CD8-positive, alpha-beta memory T cell (primary cell): ENCODE data around the gene SLC17A8. TPM values are rescaled to one million over a fixed set of nuclear protein-coding genes. Genes with fewer than 3 reads are reported as not detected.

Experiments used
- CTCF ChIA-PET: fragments of 350-600 bp; sonication (Branson Sonifier 250); formaldehyde crosslinking; loops from one replicate; lab custom pipeline; 2021; ENCODE audit warnings: antibody characterized with exemption; lab: Charles Lee
- POLR2A ChIA-PET: fragments of 350-600 bp; sonication (Branson Sonifier 250); formaldehyde crosslinking; loops from one replicate; lab custom pipeline; 2021; ENCODE audit warnings: antibody characterized with exemption; lab: Charles Lee
- DNase-seq, 5 donors: peaks; one replicate each; pipeline versions ENCODE4 v3.0.0 to v3.0.0-alpha.2; 2020 to 2022; ENCODE audit warnings: mixed read lengths in 1 of 5
- H3K27ac ChIP-seq: one replicate; pipeline ENCODE4 v1.7.0; 2013; ENCODE audit warnings: low read depth, mild to moderate bottlenecking, low read length, moderate library complexity
- H3K27me3 ChIP-seq: 2 replicates; pipeline ENCODE4 v1.7.0; 2013; ENCODE audit warnings: low read length, mild to moderate bottlenecking; ENCODE audit not compliant: insufficient read depth, poor library complexity, severe bottlenecking
- H3K36me3 ChIP-seq: 2 replicates; pipeline ENCODE4 v1.7.0; 2013; ENCODE audit warnings: mild to moderate bottlenecking, low read length, moderate library complexity; ENCODE audit not compliant: insufficient read depth
- H3K4me1 ChIP-seq: 2 replicates; pipeline ENCODE4 v1.7.0; 2013; ENCODE audit warnings: mild to moderate bottlenecking, low read length, moderate library complexity; ENCODE audit not compliant: insufficient read depth
- H3K4me3 ChIP-seq: 2 replicates; pipeline ENCODE4 v1.7.0; 2013; ENCODE audit warnings: mild to moderate bottlenecking, low read length
- H3K9me3 ChIP-seq: 2 replicates; pipeline ENCODE4 v1.7.0; 2013; ENCODE audit warnings: mild to moderate bottlenecking, low read length
- H3K27ac Mint-ChIP-seq, 8 donors: one replicate each; pipeline ENCODE4 v1.8.0; 2020 to 2021; ENCODE audit warnings: mixed read lengths in 8 of 8, mild to moderate bottlenecking in 6 of 8, inconsistent platforms in 3 of 8, moderate library complexity in 3 of 8
- H3K27me3 Mint-ChIP-seq, 2 donors: one replicate each; pipeline ENCODE4 v1.8.0; 2020 to 2021; ENCODE audit warnings: mixed read lengths in 2 of 2, mild to moderate bottlenecking in 1 of 2, moderate library complexity in 1 of 2
- H3K36me3 Mint-ChIP-seq, 3 donors: one replicate each; pipeline ENCODE4 v1.8.0; 2020 to 2021; ENCODE audit warnings: mixed read lengths in 3 of 3, inconsistent platforms in 1 of 3, mild to moderate bottlenecking in 1 of 3
- H3K4me1 Mint-ChIP-seq, 3 donors: one replicate each; pipeline ENCODE4 v1.8.0; 2020 to 2021; ENCODE audit warnings: mixed read lengths in 3 of 3, inconsistent platforms in 1 of 3, mild to moderate bottlenecking in 1 of 3
- H3K4me3 Mint-ChIP-seq, 7 donors: one replicate each; pipeline ENCODE4 v1.8.0; 2020 to 2021; ENCODE audit warnings: mixed read lengths in 7 of 7, mild to moderate bottlenecking in 6 of 7, moderate library complexity in 4 of 7, inconsistent platforms in 2 of 7
- H3K9me3 Mint-ChIP-seq, 5 donors: one replicate each; pipeline ENCODE4 v1.8.0; 2020 to 2022; ENCODE audit warnings: mixed read lengths in 5 of 5, mild to moderate bottlenecking in 3 of 5, moderate library complexity in 2 of 5, inconsistent platforms in 1 of 5
- polyA plus RNA-seq: library from polyadenylated mRNA; unstranded; fragments of 300-500 nt; fragmentation: Illumina TruSeq; gene quantifications from one replicate; pipeline ENCODE4 v1.2.3, GENCODE V29; 2021
- total RNA-seq, 2 experiments: library from RNA; stranded (reverse); gene quantifications; one replicate each; pipeline ENCODE4 v1.2.3, GENCODE V29; 2021

Gene SLC17A8
- total and polyA plus RNA-seq, 3 experiments from 2014 or later = not detected

DNA sequence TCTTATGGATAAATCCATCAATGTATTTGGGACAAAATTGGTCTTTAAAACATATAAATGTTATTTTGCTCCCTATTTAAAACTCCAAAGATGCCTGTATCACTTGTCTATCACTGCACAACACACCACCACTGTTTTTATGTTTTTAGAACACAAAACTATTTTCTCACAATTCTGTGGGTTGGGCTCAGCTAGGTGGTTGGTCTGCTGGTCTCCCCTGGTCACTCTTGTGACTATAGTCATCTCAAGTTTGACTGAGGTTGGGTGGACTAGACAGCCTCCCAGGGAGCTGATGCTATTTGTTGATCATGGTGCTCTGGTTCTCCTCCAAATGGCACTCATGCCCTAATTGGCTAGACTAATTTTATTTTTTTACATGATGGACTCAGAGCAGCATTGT, 77.3 kb downstream of the SLC17A8 start:
- Histone ChIP-seq H3K27ac (no peak overlapping the region), H3K36me3 (no peaks in the 10 kb centered on the region), H3K4me3 (no peak overlapping the region), H3K27me3 (no peaks in the 10 kb centered on the region), H3K4me1 (no peaks in the 10 kb centered on the region), H3K9me3 (no peaks in the 10 kb centered on the region)
- H3K4me1 Mint-ChIP-seq = no peaks in the 10 kb centered on the region
- H3K27ac Mint-ChIP-seq = no peak overlapping the region
- no peak for DNase-seq
- ChIA-PET POLR2A (no interaction called here), CTCF (no interaction called here)
- H3K36me3 Mint-ChIP-seq = no peaks in the 10 kb centered on the region
- peaks cover 0 to 3% (median 0%) of the 10 kb centered on the region in 5 donors for H3K9me3 Mint-ChIP-seq
- no peak overlapping the region for H3K4me3 Mint-ChIP-seq
- peaks cover 0 to 4% of the 10 kb centered on the region in 2 donors for H3K27me3 Mint-ChIP-seq

DNA sequence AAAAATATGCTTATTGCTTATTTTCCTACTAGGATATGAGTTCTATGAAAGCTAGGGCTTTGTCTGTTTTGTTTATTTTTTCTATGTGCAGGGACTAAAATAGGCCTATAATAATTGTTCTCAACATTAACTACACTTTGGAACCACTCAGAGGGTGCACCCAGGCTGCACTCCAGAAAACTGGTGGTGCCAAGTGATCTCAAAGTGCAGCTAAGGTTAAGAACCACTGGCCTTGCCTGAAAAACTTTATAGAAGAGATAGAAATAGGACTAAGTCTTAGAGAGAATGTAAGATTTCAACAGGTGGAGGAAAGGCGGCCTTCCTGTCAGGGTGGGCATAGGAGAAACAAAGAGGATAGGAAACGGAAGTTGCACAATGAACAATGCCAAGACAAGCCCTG, 79.1 kb downstream of the SLC17A8 start:
- DNase-seq = no peak
- H3K4me3 ChIP-seq = no peak overlapping the region
- ChIA-PET CTCF (interaction anchor here (0.7 kb wide), 1 partner anchor 393 kb away, joined by 3 read pairs; no protein-coding TSS in a partner anchor), POLR2A (no interaction called here)
- Mint-ChIP-seq H3K4me3 (no peak overlapping the region), H3K9me3 (peaks cover 0 to 2% (median 0%) of the 10 kb centered on the region in 5 donors), H3K27ac (no peak overlapping the region), H3K4me1 (no peaks in the 10 kb centered on the region), H3K36me3 (no peaks in the 10 kb centered on the region), H3K27me3 (peaks cover 0 to 2% of the 10 kb centered on the region in 2 donors)
- no peaks in the 10 kb centered on the region for H3K4me1 ChIP-seq
- H3K27me3 ChIP-seq = no peaks in the 10 kb centered on the region
- H3K9me3 ChIP-seq = no peaks in the 10 kb centered on the region
- H3K36me3 ChIP-seq = no peaks in the 10 kb centered on the region
- no peak overlapping the region for H3K27ac ChIP-seq

DNA sequence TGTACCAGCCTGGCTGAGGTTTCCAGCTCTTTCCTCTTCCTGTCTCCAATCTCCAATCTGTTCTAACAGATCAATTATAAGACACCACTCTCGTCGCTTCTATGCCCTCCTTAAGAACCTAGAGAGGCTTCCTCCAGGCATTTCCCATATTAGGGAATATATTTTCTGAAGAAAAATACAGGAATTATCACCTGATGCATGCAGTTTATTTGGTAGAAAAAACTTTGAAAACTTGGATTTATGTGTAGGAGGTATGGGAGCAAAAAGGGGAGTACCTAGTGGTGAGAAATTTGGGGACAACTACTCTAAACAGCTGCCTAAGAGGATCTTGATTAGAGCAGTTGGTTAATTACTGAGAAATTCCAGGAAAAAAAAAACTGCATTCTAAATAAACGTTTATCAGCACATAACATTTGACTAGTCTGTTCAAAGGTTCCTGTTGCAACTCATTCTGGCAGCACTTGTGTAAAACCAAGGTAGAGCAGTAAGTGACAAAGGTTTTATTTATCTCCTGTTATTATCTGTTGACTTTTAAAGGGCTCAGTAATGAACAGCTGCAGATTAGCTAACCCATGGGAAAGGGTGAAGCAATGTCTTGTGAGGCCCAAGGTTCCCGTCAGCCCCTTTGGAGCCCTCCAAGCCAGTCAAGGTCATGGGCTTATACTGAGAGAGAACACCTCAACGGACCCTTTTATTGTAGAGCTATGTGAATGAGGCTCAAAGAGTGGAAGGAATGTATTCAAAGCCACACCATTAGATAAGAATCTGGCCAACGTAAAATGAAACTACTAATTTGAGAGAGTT, 80.4 kb downstream of the SLC17A8 start:
- H3K36me3 Mint-ChIP-seq = no peaks in the 10 kb centered on the region
- no peaks in the 10 kb centered on the region for H3K4me1 Mint-ChIP-seq
- H3K36me3 ChIP-seq = no peaks in the 10 kb centered on the region
- H3K9me3 ChIP-seq = no peaks in the 10 kb centered on the region
- H3K27ac ChIP-seq = no peak overlapping the region
- POLR2A ChIA-PET = no interaction called here
- no peak overlapping the region for H3K27ac Mint-ChIP-seq
- H3K9me3 Mint-ChIP-seq = peaks cover 0 to 2% (median 0%) of the 10 kb centered on the region in 5 donors
- CTCF ChIA-PET = no interaction called here
- no peak overlapping the region for H3K4me3 ChIP-seq
- peaks cover 0 to 4% of the 10 kb centered on the region in 2 donors for H3K27me3 Mint-ChIP-seq
- H3K27me3 ChIP-seq = no peaks in the 10 kb centered on the region
- no peak for DNase-seq
- no peaks in the 10 kb centered on the region for H3K4me1 ChIP-seq
- H3K4me3 Mint-ChIP-seq = no peak overlapping the region

DNA sequence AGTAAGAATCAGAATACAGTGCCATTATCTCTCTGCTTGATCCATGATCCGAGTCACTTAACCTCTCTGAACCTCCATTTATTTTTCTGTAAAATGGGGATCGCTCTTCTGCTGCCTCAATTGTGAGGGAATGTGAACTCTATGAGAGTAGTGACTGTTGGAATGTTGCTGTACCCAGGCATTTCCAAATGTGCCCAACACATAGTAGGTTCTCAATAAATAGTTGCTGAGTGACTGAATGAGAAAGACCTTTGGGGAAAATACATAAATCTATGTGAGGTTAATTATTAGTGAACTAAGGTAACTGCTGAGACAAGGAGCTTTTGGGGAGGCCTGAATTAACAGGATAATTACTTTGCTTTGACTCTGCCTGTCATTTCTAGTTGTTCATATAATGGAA, 82.9 kb downstream of the SLC17A8 start:
- POLR2A ChIA-PET = no interaction called here
- H3K36me3 ChIP-seq = no peaks in the 10 kb centered on the region
- peaks cover 0 to 2% (median 0%) of the 10 kb centered on the region in 5 donors for H3K9me3 Mint-ChIP-seq
- CTCF ChIA-PET = no interaction called here
- no peaks in the 10 kb centered on the region for H3K9me3 ChIP-seq
- H3K27ac Mint-ChIP-seq = no peak overlapping the region
- no peak for DNase-seq
- no peak overlapping the region for H3K27ac ChIP-seq
- H3K36me3 Mint-ChIP-seq = no peaks in the 10 kb centered on the region
- peaks cover 0 to 6% of the 10 kb centered on the region in 2 donors for H3K27me3 Mint-ChIP-seq
- no peak overlapping the region for H3K4me3 ChIP-seq
- H3K4me1 Mint-ChIP-seq = no peaks in the 10 kb centered on the region
- H3K27me3 ChIP-seq = no peaks in the 10 kb centered on the region
- no peak overlapping the region for H3K4me3 Mint-ChIP-seq
- H3K4me1 ChIP-seq = no peaks in the 10 kb centered on the region

DNA sequence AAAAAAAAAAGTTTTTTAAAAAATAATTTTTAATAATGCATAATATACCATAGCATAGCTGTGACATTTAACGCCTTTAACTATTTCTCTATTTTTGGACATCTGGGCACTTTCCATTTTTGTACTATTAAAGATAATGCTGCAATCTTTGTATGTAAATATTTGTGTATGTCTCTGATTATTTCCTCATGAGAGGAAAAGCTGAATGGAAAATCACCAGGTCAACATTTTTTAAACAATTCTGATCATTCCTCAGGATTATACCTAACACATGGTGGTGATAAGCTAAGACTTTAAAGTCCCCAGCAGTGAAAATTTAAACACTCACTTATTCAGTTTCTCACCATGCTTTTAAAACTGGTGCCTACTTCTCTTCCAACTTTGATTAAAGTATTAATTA, 85.5 kb downstream of the SLC17A8 start:
- CTCF ChIA-PET = no interaction called here
- Mint-ChIP-seq H3K27ac (no peak overlapping the region), H3K4me1 (no peaks in the 10 kb centered on the region), H3K27me3 (peaks cover 13 to 14% of the 10 kb centered on the region in 2 donors), H3K9me3 (peaks cover 0 to 6% (median 0%) of the 10 kb centered on the region in 5 donors), H3K36me3 (no peaks in the 10 kb centered on the region), H3K4me3 (no peak overlapping the region)
- peaks cover 3% of the 10 kb centered on the region for H3K27me3 ChIP-seq
- no peaks in the 10 kb centered on the region for H3K9me3 ChIP-seq
- H3K27ac ChIP-seq = no peak overlapping the region
- no peaks in the 10 kb centered on the region for H3K4me1 ChIP-seq
- POLR2A ChIA-PET = no interaction called here
- H3K36me3 ChIP-seq = no peaks in the 10 kb centered on the region
- DNase-seq = no peak
- H3K4me3 ChIP-seq = no peak overlapping the region

DNA sequence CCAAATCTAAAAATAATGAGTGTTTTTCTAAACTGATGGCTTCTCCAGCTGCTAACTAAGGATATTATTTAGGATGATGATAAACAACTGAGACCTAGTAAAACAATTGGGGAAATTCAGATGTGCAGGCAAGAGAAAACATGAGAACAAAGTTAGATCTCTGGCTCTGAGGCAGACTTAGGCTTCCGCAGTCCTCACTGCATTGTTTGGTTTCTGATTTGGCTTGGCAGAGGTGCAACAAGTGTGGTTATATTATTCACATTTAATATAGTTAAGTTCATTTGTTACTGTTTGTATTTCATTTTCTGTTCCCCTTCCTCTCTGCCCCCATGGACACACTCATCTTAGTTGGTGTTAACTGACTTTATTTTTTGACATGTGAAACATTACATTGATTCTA, 86.6 kb downstream of the SLC17A8 start:
- Histone ChIP-seq H3K4me1 (no peaks in the 10 kb centered on the region), H3K27me3 (peaks cover 3% of the 10 kb centered on the region), H3K36me3 (no peaks in the 10 kb centered on the region), H3K9me3 (no peaks in the 10 kb centered on the region), H3K27ac (no peak overlapping the region), H3K4me3 (no peak overlapping the region)
- no peak overlapping the region for H3K4me3 Mint-ChIP-seq
- DNase-seq = no peak
- H3K27me3 Mint-ChIP-seq = peaks cover 14 to 17% of the 10 kb centered on the region in 2 donors
- no peaks in the 10 kb centered on the region for H3K4me1 Mint-ChIP-seq
- peaks cover 0 to 6% (median 0%) of the 10 kb centered on the region in 5 donors for H3K9me3 Mint-ChIP-seq
- H3K36me3 Mint-ChIP-seq = no peaks in the 10 kb centered on the region
- POLR2A ChIA-PET = no interaction called here
- no peak overlapping the region for H3K27ac Mint-ChIP-seq
- CTCF ChIA-PET = no interaction called here

DNA sequence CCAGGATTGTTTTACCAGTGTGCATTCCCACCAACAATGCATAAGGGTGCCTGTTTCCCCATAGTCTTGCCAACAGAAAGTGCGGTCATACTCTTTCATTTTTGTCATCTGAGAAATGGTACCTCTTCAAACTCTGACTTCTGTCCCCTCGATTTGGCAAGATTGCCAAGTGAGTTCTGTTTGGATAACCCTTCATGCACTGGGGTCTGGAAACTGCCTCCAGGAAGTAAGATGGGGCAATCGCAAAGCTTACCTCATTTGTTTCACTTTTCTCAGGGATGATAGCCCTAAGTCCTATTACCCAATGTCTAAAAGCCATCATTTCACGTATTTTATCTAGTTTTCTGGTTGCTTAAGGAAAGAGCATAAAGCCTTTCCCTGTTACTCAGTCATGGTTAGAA, 88.2 kb downstream of the SLC17A8 start:
- POLR2A ChIA-PET = no interaction called here
- Mint-ChIP-seq H3K4me1 (no peaks in the 10 kb centered on the region), H3K4me3 (no peak overlapping the region), H3K27me3 (peaks cover 15 to 27% of the 10 kb centered on the region in 2 donors), H3K27ac (no peak overlapping the region), H3K9me3 (peaks cover 0 to 6% (median 0%) of the 10 kb centered on the region in 5 donors), H3K36me3 (no peaks in the 10 kb centered on the region)
- Histone ChIP-seq H3K27me3 (peaks cover 3% of the 10 kb centered on the region), H3K4me3 (no peak overlapping the region), H3K27ac (no peak overlapping the region), H3K36me3 (no peaks in the 10 kb centered on the region), H3K4me1 (no peaks in the 10 kb centered on the region), H3K9me3 (no peaks in the 10 kb centered on the region)
- CTCF ChIA-PET = no interaction called here
- DNase-seq = no peak

DNA sequence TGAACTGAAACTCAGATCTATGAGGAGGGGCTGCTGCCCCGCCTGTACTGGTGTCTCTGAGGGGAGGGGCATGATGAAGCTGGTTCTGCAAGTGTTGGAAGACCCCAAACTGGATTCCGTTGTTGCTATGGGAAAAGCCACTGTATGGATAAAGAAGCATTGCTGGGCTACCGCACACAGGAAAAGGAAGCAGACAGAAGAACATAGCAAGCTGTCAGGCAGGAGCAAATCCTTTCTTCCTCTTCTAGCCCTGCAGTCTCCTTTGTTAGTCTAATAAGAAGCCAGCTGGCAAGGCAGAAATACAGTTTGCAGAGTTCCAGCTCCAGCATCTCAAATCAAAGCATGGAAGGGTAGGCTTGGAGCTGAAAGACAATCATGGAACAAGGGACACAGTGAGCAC, 90.5 kb downstream of the SLC17A8 start:
- H3K27ac Mint-ChIP-seq = no peak overlapping the region
- POLR2A ChIA-PET = no interaction called here

More for the DNA sequence above, 90.5 kb downstream of the SLC17A8 start:
- no peaks in the 10 kb centered on the region for H3K4me1 Mint-ChIP-seq
- H3K36me3 Mint-ChIP-seq = no peaks in the 10 kb centered on the region
- H3K27me3 Mint-ChIP-seq = peaks cover 14 to 32% of the 10 kb centered on the region in 2 donors
- Histone ChIP-seq H3K27me3 (peaks cover 3% of the 10 kb centered on the region), H3K9me3 (no peaks in the 10 kb centered on the region), H3K4me3 (no peak overlapping the region), H3K27ac (no peak overlapping the region), H3K4me1 (no peaks in the 10 kb centered on the region), H3K36me3 (no peaks in the 10 kb centered on the region)
- peaks cover 0 to 6% (median 0%) of the 10 kb centered on the region in 5 donors for H3K9me3 Mint-ChIP-seq
- H3K4me3 Mint-ChIP-seq = no peak overlapping the region
- CTCF ChIA-PET = no interaction called here
- no peak for DNase-seq
